AG20443 (cell line): ENCODE results near the gene GNA14.
"Not testable (repeated sequence)": the region's sequence is repeated elsewhere in the genome, so short reads cannot be mapped to it uniquely, and the experiment has no call there.

ENCODE experiments used
- DNase-seq: peaks from one replicate; pipeline ENCODE4 v3.0.0; 2012; ENCODE audit warnings: low spot score, mixed read lengths

The GNA14 gene

DNA sequence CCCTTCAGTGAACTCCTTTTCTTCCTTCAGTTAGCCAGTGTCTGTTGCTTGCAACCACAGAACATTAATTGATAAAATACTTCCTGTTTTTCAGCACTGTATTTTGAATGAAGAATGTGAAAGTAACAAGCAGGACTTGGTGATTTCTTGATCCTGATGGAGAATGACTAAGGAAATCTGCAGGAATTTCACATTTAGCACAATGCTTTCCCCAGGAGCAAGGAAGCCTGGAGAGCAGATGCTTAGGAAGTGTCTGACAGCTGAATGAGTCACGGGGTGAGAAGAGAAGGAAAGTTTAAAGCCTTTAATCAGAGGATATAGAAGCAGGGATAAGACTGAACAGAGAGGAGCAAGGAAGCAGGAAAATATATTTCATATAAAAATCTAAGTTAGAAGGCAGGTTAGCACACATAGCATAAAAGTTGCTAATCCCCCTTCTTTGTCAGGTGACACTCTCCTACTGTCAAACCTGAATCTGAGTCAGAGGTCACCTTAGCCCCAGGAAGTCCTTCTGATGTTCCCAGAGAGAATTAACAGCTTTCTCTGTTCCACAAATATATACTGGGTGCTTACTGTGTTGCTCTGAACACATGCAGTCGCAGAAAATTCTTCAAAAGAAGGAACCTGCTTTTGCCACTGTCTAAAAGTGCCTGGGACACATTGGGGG lies 59.7 kb downstream of the GNA14 start:
- DNase-seq: peak; percentile 85

DNA sequence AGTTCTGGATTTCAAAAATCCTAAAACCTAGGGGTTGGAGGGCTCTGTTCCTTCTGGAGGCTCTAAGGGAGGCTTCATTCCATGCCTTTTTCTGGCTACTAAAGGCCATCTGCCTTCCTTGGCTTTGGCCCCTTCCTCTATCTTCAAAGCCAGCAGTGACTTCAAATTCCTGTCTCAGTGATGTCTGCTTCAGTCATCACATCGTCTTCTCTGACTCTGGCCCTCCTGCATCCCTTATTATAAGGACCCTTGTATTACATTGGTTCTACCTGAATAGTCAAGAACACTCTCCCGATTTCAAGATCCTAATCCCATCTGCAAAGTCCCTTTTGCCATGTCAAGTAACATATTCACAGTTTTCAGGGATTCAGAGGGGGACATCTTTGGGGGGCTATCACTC lies 60.3 kb downstream of the GNA14 start:
- no peak for DNase-seq

DNA sequence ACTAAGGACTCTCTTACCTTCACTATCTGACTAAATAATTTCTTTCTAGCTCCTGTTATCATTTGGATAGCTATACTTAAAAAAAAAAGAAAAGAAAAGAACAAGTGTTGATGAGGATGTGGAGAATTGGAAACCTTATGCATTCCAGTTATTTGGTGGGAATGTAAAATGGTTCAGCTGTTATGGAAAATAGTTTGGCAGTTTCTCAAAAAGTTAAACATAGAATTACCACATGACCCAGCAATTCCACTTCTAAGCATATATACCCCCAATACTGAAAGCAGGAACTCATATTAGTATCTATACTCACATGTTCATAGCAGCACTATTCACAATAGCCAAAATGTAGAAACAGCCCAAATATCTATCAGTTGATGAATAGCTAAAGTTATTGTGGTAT lies 61.1 kb downstream of the GNA14 start:
- no peak for DNase-seq

DNA sequence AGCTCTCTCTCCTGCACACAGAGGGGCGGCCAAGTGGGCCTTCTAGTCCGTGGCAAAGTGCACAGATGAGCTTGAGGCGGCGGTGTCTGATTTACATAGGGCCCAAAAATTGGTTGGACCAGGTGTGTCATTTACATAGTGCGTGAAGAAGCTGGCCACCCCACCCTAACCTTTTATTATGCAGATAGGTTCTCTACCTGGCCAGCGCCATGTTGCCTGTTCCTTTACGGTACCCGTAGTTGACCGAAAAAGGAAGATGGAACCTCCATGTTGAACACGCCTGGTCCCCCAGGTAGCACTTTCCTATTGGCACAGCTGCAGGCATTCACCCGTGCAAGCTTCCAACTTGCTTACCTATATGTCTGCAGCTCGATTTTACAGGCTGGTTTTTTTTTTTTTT lies 61.5 kb downstream of the GNA14 start:
- no peak for DNase-seq

- no peak for DNase-seq
Observed at GRCh38 chr9:77585335-77585786, 62.8 kb downstream of the GNA14 start.

DNA sequence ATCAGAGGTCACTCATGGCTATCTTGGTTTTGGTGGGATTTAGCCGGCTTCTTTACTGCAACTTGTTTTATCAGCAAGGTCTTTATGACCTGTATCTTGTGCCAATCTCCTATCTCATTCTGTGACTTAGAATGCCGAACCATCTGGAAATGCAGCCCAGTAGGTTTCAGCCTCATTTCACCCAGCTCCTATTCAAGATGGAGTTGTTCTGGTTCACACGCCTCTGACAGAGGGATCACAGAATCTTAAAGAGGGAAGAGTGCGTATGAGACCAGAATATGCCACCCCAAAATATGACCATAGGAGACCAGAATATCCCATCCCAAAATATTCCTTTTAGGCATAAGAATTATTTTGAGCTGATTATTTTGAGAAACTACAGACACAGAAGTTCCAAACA lies 63.2 kb downstream of the GNA14 start:
- DNase-seq: not testable (repeated sequence)

DNA sequence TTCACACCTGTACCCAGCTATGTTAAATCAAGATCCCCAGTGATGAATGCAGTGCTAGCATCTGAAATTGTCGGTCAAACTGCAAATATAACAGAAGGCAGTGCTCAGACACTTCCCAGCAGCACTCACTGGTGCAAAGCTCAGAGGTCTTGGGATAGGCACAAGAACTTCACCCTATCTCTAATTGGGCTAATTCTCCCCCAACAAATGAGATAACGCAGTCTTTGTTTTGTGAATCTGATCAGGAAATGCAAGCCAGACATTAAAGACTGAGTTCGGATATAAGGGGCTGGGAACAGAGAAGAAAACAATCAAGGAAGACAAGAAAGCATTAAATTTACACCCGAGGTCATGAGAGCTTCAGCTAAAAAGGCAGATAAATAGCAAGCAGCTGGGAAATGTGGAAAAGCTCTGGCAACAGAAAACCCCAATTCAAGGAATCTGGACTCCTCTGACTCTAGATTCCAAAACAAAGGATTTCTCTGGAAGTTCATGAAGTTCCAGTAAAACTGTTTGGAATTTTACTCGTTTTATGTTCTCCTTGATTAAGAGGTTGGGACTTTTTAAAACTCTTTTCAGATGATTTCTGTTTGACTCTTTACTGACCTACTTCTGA lies 65.1 kb downstream of the GNA14 start:
- DNase-seq: no peak

GRCh38 chr9:77582525-77582924 lies 65.6 kb downstream of the GNA14 start:
- DNase-seq: no peak

DNA sequence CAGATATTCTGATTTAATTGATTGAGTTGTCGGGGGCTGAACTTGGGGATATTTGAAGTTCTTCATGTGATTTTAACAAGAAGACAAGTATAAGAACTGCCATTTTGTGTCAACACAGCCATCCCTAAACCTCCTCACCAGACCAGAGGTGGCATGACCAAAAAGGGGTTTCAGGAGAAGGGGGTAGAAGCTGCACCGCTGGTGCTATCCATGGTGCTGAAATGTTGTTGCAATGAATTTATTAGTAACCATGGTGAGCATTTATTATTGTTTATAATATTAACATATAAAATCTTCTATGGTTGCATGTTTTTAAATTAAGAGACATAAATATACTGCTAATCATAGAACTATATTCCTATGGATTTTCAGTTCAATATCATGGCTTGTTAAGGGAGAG lies 72.3 kb downstream of the GNA14 start:
- DNase-seq: peak; percentile 24

GRCh38 chr9:77569335-77569734 lies 78.8 kb downstream of the GNA14 start:
- no peak for DNase-seq

DNA sequence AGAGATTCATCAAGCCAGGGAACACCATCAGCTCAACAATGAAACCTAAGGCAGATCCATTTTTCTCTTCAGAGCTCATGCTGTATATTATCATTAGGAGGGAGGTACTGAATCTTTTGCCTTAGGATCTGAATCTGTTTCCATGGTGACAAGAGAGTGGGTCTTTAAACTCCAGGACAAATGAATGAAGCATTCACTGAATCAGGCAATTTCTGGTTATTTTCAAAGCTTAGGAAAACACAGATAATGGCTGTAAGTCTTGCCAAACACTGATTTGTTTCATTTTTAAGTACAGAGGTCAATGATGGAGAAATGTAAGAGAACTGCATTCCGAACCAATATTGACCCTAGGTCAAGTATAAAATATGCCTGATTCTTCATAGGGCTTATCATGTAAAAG lies 84.9 kb downstream of the GNA14 start:
- no peak for DNase-seq

DNA sequence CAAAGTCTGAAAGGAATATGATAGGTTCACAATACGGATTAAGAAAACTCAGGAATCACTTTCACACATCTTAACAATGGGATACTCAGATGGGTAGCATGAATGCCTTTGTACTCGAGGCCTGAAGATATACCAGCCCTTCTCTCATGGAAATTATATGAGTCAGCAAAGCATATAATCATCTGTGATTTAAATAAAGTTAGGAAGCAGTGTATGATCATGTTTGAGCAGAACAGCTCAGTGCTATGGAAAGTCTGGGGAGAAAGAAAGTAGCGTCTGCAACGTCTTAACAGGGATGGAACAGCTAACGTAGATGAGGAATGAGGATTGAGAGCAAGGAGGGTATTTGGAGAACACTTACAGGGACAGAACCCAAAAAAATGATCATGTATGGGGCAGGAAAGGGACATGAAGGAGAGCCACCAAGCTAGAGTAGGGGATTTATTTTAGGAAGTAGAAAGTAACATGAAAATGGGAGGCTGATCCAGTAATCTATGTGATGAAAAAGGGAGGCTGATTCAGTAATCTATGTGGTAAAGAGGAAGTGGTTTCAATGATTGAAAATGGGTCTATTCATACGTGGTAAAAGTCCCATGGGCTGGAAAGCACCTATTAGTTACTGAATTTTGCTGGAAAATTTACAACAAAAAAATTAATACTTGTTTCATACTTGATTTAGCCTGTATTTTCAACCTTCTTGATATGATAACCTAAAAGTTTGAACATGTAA lies 85.9 kb downstream of the GNA14 start:
- no peak for DNase-seq

DNA sequence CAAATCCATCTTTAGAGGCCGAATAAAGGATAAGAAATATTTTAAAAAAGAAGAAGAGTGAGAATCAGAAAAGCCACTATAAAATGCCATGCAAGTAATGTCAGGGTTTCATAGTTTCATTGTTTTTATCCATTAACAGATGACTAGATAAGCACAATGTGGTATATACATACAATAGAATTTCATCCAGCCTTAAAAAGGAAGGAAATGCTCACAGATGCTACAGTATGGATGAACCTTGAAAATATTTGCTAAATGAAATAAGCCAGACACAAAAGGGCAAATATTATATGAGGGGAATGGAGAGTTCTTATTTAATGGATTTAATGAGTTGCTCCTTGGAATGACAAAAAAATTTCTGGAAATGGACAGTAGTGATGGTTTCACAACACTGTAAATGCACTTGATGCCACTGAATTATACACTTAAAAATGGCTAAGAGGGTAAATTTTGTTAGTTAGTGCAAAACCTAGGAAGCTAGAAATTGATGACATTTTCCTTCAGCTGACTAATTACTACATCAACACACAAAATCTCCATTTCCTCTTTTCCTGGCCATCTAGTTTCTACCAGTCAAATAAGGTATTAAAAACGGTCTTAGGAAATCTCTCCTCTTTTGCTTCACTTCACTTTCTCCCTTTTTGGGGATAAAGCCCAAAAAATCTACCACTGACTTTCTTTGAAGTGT lies 86.6 kb downstream of the GNA14 start:
- DNase-seq: no peak

- peak; percentile 30 for DNase-seq
Observed at GRCh38 chr9:77556396-77556795, 91.7 kb downstream of the GNA14 start.

DNA sequence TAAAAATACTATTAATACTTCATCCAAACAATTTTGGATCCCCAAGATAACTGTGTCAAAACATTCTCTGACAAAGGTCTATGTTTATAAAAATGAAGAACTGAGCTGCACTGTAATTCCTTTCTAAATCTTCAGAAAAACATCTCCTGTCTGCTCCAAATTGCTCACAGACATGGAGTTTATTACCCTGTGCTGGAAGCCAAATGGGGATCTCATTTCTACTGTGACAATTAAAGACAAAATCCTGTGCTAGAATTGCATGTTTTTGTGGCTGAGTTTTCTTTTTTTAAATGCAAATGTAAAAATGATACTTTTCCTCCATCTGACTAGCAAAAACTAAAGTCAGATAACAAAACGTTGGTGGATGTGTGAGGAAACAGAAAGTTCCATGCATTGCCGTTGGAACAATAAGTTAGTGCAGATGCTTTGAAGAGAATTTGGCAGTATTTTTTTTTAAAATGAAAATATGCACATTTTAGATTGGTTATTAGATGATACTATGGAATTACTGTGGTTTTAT lies 93.5 kb downstream of the GNA14 start:
- no peak for DNase-seq

DNA sequence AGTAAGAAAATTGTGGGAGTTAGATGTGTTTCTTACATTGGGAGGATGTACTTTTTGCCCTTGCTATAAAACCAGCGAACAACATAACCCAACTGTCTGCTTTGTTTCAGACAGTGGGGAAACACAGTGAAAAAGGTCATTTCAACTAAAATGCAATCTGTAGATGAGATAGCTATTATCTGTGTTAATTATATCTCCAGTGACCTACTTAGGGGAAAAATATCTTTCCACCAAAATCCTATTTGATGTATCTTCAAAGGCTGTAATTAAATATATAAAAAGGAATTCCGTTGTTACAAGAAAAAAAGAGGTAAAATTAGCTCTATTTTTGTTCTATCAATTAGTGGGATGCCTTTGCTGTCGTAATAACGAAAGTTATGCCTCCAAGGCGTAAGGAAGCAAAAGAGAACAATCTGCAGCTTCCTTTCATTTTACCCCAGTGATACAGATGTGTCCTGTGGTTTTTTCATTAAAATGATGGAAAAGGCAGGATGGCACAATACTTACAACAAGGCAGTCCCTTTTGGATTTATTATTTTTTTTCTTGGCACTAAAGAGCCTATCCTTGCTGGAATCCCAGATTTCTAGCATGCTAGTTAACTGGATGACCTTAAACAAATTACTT lies 100.9 kb downstream of the GNA14 start:
- no peak for DNase-seq

GRCh38 chr9:77546376-77546950 lies 101.7 kb downstream of the GNA14 start:
- no peak for DNase-seq

DNA sequence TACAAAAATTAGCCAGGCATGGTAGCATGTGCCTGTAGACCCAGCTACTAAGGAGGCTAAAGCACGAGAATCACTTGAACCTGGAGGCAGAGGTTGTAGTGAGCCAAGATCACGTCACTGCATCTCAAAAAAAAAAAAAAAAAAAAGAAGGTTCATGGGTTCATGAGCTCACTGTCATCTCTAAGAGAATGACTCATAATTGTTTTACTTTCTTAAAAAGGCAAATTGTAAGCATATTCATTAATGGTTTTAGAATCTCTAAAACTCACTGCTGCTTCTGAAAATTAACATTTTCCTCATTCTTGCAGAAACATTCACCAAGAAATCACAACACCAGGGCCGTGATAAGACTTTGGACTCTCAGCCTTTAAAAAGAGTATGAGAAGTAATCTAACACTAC lies 103.6 kb downstream of the GNA14 start:
- DNase-seq: no peak

DNA sequence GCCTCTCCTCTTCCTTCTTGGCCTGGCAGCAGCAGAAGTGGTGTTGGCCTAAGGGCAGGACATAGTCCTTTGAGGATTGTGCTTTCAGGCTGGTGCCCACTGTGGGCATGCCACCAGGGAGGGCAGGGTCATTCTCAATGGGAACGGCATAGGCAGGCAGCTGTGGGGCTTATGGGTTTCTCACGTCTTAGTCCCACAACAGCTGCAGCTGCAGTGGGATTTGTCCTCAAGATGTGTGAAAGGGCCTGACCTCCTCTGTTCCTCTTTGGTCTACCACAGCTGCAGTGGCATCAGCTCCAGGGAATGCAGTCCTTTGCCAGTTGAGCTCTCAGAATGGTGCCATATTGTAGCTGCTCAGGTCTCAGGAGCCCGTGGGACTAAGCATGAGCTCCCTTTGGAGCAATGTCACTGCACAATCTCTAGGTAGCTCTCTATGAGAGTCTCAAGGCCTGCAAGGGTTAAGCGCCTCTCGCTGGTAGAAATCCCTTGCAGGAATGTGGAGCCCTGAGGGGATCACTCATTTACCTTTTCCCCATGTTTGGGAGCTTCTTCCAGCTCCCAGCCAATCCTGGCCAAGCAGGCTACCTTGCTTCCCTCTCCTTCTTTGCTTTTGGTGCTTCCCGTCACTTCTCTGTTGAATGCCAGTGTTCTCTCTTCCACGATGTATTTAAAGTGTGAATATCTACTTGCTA lies 104.8 kb downstream of the GNA14 start:
- no peak for DNase-seq

- DNase-seq: no peak
Observed at GRCh38 chr9:77541600-77541999, 106.5 kb downstream of the GNA14 start.

GRCh38 chr9:77541055-77541454 lies 107.1 kb downstream of the GNA14 start:
- DNase-seq: no peak
